CD14-positive monocyte (primary cell): ENCODE results near the gene CDT1. TPM values are rescaled to one million over a fixed set of nuclear protein-coding genes. Genes with fewer than 3 reads are reported as not detected.

Experiments
- DNase-seq, 3 donors: peaks; one replicate each; pipeline ENCODE4 v3.0.0-alpha.2; 2011 to 2022
- H2AFZ ChIP-seq: 2 replicates; pipeline ENCODE4 v1.6.0; 2012; ENCODE audit warnings: mild to moderate bottlenecking, low read depth, low read length, inconsistent platforms; ENCODE audit not compliant: insufficient read depth, poor library complexity, severe bottlenecking
- H3K27ac ChIP-seq, 2 donors: 1 replicate in 1 of 2; 2 replicates in 1 of 2; pipeline ENCODE4 v1.5.1; 2012 to 2013; ENCODE audit warnings: low read length in 2 of 2, control low read depth in 1 of 2, inconsistent platforms in 1 of 2, low read depth in 1 of 2, mild to moderate bottlenecking in 1 of 2
- H3K27me3 ChIP-seq, 2 donors: one replicate each; pipeline versions ENCODE4 v1.6.0 to v1.6.1; 2011 to 2013; ENCODE audit warnings: low read length in 2 of 2; ENCODE audit not compliant: control insufficient read depth in 2 of 2, insufficient read depth in 2 of 2
- H3K36me3 ChIP-seq, 2 donors: replicated peaks in 1 of 2; 1 replicate in 1 of 2; 2 replicates in 1 of 2; pipeline versions ENCODE4 v1.5.1 to v1.6.1; 2012 to 2013; ENCODE audit warnings: low read length in 2 of 2, control low read depth in 1 of 2, inconsistent platforms in 1 of 2, mild to moderate bottlenecking in 1 of 2; ENCODE audit not compliant: insufficient read depth in 2 of 2, control insufficient read depth in 1 of 2
- H3K4me1 ChIP-seq, 2 donors: 1 replicate in 1 of 2; 2 replicates in 1 of 2; pipeline versions ENCODE4 v1.5.1 to v1.6.1; 2012 to 2013; ENCODE audit warnings: low read length in 2 of 2, control low read depth in 1 of 2, inconsistent platforms in 1 of 2, mild to moderate bottlenecking in 1 of 2, moderate library complexity in 1 of 2; ENCODE audit not compliant: insufficient read depth in 2 of 2, control insufficient read depth in 1 of 2
- H3K4me2 ChIP-seq: replicated peaks from 2 replicates; pipeline ENCODE3; 2012; ENCODE audit warnings: low read length, moderate library complexity, mild to moderate bottlenecking; ENCODE audit not compliant: poor library complexity, severe bottlenecking; ENCODE audit errors: extremely low read depth
- H3K4me3 ChIP-seq, 3 experiments: fragments of 200-600 bp in 1 of 3; sonication (generic) in 1 of 3; replicated peaks in 1 of 3; 1 replicate in 2 of 3; 2 replicates in 1 of 3; pipeline ENCODE4 v1.5.1; 2011 to 2013; ENCODE audit warnings: low read length in 3 of 3, mild to moderate bottlenecking in 3 of 3, control low read depth in 2 of 3, low read depth in 2 of 3, inconsistent platforms in 1 of 3, moderate library complexity in 1 of 3
- H3K79me2 ChIP-seq: 2 replicates; pipeline ENCODE4 v1.6.0; 2012; ENCODE audit warnings: mild to moderate bottlenecking, control low read depth, inconsistent platforms, low read length, moderate library complexity; ENCODE audit not compliant: insufficient read depth
- H3K9ac ChIP-seq: 2 replicates; pipeline ENCODE4 v1.6.0; 2017; ENCODE audit warnings: low read length, mild to moderate bottlenecking; ENCODE audit not compliant: insufficient read depth, poor library complexity, severe bottlenecking
- H3K9me3 ChIP-seq, 2 donors: replicated peaks in 1 of 2; 1 replicate in 1 of 2; 2 replicates in 1 of 2; pipeline versions ENCODE4 v1.5.1 to v1.6.1; 2012 to 2013; ENCODE audit warnings: low read length in 2 of 2, control low read depth in 1 of 2; ENCODE audit not compliant: control insufficient read depth in 1 of 2, insufficient read depth in 1 of 2
- H4K20me1 ChIP-seq: 2 replicates; pipeline ENCODE4 v1.6.0; 2012; ENCODE audit warnings: mild to moderate bottlenecking, low read length, control low read depth, moderate library complexity; ENCODE audit not compliant: insufficient read depth
- H3K27ac Mint-ChIP-seq, 7 donors: one replicate each; pipeline ENCODE4 v1.8.0; 2020; ENCODE audit warnings: mild to moderate bottlenecking in 7 of 7, mixed read lengths in 7 of 7, moderate library complexity in 6 of 7, inconsistent platforms in 2 of 7
- H3K27me3 Mint-ChIP-seq, 3 donors: one replicate each; pipeline ENCODE4 v1.8.0; 2021 to 2022; ENCODE audit warnings: low read depth in 3 of 3, mild to moderate bottlenecking in 3 of 3, mixed read lengths in 3 of 3, moderate library complexity in 3 of 3, inconsistent platforms in 1 of 3
- H3K36me3 Mint-ChIP-seq, 2 donors: one replicate each; pipeline ENCODE4 v1.8.0; 2020; ENCODE audit warnings: mixed read lengths in 2 of 2, inconsistent platforms in 1 of 2, mild to moderate bottlenecking in 1 of 2
- H3K4me1 Mint-ChIP-seq: one replicate; pipeline ENCODE4 v1.8.0; 2020; ENCODE audit warnings: mild to moderate bottlenecking, mixed read lengths
- H3K4me3 Mint-ChIP-seq, 2 donors: one replicate each; pipeline ENCODE4 v1.8.0; 2020; ENCODE audit warnings: mild to moderate bottlenecking in 2 of 2, mixed read lengths in 2 of 2, moderate library complexity in 1 of 2
- H3K9me3 Mint-ChIP-seq, 7 donors: one replicate each; pipeline ENCODE4 v1.8.0; 2020 to 2022; ENCODE audit warnings: mixed read lengths in 7 of 7, mild to moderate bottlenecking in 6 of 7, moderate library complexity in 6 of 7, inconsistent platforms in 2 of 7
- WGBS: methylation state at CpG from one replicate; pipeline ENCODE4 v1.1.5; 2013; ENCODE audit warnings: missing lambda C conversion rate; ENCODE audit not compliant: insufficient coverage; 5-methylcytosine and 5-hydroxymethylcytosine counted together
- intact Hi-C, 2 donors: fragments of 100-400 bp; cut with micrococcal nuclease; formaldehyde crosslinking; loops; one replicate each; pipeline versions ENCODE4 v1.15.0 to v1.15.1; 2023
- polyA plus RNA-seq, 3 donors: library from polyadenylated mRNA; depleted of rRNA in 1 of 3; unstranded in 2 of 3; stranded (reverse) in 1 of 3; fragments of 300-500 nt in 2 of 3; fragments of >200 nt in 1 of 3; fragmentation: Illumina TruSeq in 2 of 3; gene quantifications; 1 replicate in 2 of 3; 2 replicates in 1 of 3; pipeline ENCODE4 v1.2.3, GENCODE V29; 2012 to 2021
- TF ChIP-seq, protein P1 (sequence below): fragments of 200-600 bp; IDR thresholded peaks from one replicate; pipeline ENCODE4 v1.8.0; 2022; ENCODE audit warnings: antibody characterized with exemption, mild to moderate bottlenecking

CDT1 gene
- polyA plus RNA-seq, 3 donors: 0.07 to 0.24 (median 0.16) TPM

DNA sequence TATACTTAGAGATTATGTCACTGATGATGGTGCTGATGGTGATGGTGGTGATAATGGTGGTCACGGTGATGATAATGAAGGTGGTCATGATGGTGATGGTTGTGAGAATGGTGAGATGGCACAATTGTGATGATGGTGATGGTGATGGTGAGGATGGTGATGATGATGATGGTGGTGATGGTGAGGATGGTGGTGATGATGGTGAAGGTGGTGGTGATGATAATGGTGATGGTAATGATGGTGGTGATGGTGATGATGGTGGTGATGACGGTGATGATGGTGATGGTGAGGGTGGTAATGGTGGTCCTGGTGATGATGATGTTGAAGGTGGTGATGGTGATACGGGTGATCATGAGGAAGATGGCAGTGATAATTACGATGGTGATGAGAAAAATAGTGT is 5.5 kb upstream of the CDT1 start:
- Histone ChIP-seq H3K79me2 (peaks cover 37% of the 10 kb centered on the region), H3K4me3 (no peak overlapping the region), H3K4me2 (no peak overlapping the region), H2AFZ (no peak overlapping the region), H3K4me1 (peaks cover 56 to 62% of the 10 kb centered on the region in 2 donors), H3K9ac (no peak overlapping the region), H3K9me3 (no peaks in the 10 kb centered on the region), H3K27me3 (no peaks in the 10 kb centered on the region), H3K36me3 (no peaks in the 10 kb centered on the region), H3K27ac (no peak overlapping the region), H4K20me1 (no peaks in the 10 kb centered on the region)
- Mint-ChIP-seq H3K9me3 (peaks cover 0 to 5% (median 0%) of the 10 kb centered on the region in 7 donors), H3K27ac (no peak overlapping the region), H3K4me1 (peaks cover 48% of the 10 kb centered on the region), H3K4me3 (no peak overlapping the region), H3K27me3 (peaks cover 0 to 3% (median 2%) of the 10 kb centered on the region in 3 donors), H3K36me3 (peaks cover 2 to 3% of the 10 kb centered on the region in 2 donors)
- DNase-seq: no peak
- intact Hi-C loops: no loop called here
- 83% methylated on average over 4 of the region's 4 CpGs for WGBS
- TF ChIP-seq, protein P1, sequence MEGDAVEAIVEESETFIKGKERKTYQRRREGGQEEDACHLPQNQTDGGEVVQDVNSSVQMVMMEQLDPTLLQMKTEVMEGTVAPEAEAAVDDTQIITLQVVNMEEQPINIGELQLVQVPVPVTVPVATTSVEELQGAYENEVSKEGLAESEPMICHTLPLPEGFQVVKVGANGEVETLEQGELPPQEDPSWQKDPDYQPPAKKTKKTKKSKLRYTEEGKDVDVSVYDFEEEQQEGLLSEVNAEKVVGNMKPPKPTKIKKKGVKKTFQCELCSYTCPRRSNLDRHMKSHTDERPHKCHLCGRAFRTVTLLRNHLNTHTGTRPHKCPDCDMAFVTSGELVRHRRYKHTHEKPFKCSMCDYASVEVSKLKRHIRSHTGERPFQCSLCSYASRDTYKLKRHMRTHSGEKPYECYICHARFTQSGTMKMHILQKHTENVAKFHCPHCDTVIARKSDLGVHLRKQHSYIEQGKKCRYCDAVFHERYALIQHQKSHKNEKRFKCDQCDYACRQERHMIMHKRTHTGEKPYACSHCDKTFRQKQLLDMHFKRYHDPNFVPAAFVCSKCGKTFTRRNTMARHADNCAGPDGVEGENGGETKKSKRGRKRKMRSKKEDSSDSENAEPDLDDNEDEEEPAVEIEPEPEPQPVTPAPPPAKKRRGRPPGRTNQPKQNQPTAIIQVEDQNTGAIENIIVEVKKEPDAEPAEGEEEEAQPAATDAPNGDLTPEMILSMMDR: no peak

- H3K4me1 ChIP-seq: peaks cover 48 to 60% of the 10 kb centered on the region in 2 donors
- no peaks in the 10 kb centered on the region for H4K20me1 ChIP-seq
- H3K36me3 ChIP-seq: no peaks in the 10 kb centered on the region
- Mint-ChIP-seq H3K4me1 (peaks cover 40% of the 10 kb centered on the region), H3K27ac (no peak overlapping the region), H3K36me3 (peaks cover 2 to 3% of the 10 kb centered on the region in 2 donors), H3K9me3 (peaks cover 0 to 5% (median 0%) of the 10 kb centered on the region in 7 donors), H3K4me3 (peak overlapping the region in 1 of 2 donors; percentile 21), H3K27me3 (peaks cover 0 to 2% (median 0%) of the 10 kb centered on the region in 3 donors)
- peaks cover 34% of the 10 kb centered on the region for H3K79me2 ChIP-seq
- intact Hi-C loops: no loop called here
- no peak overlapping the region for H3K4me3 ChIP-seq
- no peak overlapping the region for H3K9ac ChIP-seq
- TF ChIP-seq, protein P1: no peak
- H3K27me3 ChIP-seq: no peaks in the 10 kb centered on the region
- no peak for DNase-seq
- H2AFZ ChIP-seq: no peak overlapping the region
- no peak overlapping the region for H3K4me2 ChIP-seq
- no peaks in the 10 kb centered on the region for H3K9me3 ChIP-seq
- H3K27ac ChIP-seq: no peak overlapping the region
These were observed 4.7 kb upstream of the CDT1 start for GRCh38 chr16:88798772-88799455.
